GM18499 (cell line): Measurements from ENCODE around the gene TCTN1.
"Not testable (repeated sequence)": the region's sequence is repeated elsewhere in the genome, so short reads cannot be mapped to it uniquely, and the experiment has no call there.

Experiments used
- ATAC-seq: cut with Tn5 transposase; IDR thresholded peaks from one replicate; pipeline ENCODE4 v1.9.1; 2021; ENCODE audit warnings: moderate number of reproducible peaks; ENCODE audit not compliant: insufficient read depth, unreplicated experiment

Gene TCTN1

GRCh38 chr12:110583137-110584059 is 30.5 kb upstream of the TCTN1 start, which contains the start of gene PPTC7:
TSS of gene PPTC7 (minus strand) at chr12:110583318. CDS start at chr12:110583031, 287 bp downstream.
- ATAC-seq, result peak; percentile 49

GRCh38 chr12:110585231-110585799 is 28.6 kb upstream of the TCTN1 start:
- no peak for ATAC-seq

- ATAC-seq, result not testable (repeated sequence)
Observed at GRCh38 chr12:110587102-110587501, 26.8 kb upstream of the TCTN1 start.

- no peak for ATAC-seq
Observed at GRCh38 chr12:110590059-110590458, 23.9 kb upstream of the TCTN1 start.

- peak; percentile 64 for ATAC-seq
Observed at GRCh38 chr12:110590806-110591326, 23.1 kb upstream of the TCTN1 start.

GRCh38 chr12:110591451-110592051 is 22.4 kb upstream of the TCTN1 start:
- ATAC-seq, result no peak

GRCh38 chr12:110592078-110592477 is 21.9 kb upstream of the TCTN1 start:
- no peak for ATAC-seq

- ATAC-seq, result not testable (repeated sequence)
Observed at GRCh38 chr12:110592919-110593318, 21.0 kb upstream of the TCTN1 start.

GRCh38 chr12:110597885-110598284 is 16.0 kb upstream of the TCTN1 start:
- no peak for ATAC-seq

- ATAC-seq, result no peak
Observed at GRCh38 chr12:110599334-110599733, 14.6 kb upstream of the TCTN1 start.

- ATAC-seq, result no peak
Observed at GRCh38 chr12:110600254-110600653, 13.7 kb upstream of the TCTN1 start.

- ATAC-seq, result not testable (repeated sequence)
Observed at GRCh38 chr12:110602085-110602814, 11.7 kb upstream of the TCTN1 start.

- no peak for ATAC-seq
Observed at GRCh38 chr12:110606253-110606611, 7.7 kb upstream of the TCTN1 start.

GRCh38 chr12:110613071-110613770 is 708 bp upstream of the TCTN1 start:
- no peak for ATAC-seq

- ATAC-seq, result no peak
Observed at GRCh38 chr12:110615171-110615570, 1.2 kb downstream of the TCTN1 start.

- no peak for ATAC-seq
Observed at GRCh38 chr12:110616471-110617115, 2.7 kb downstream of the TCTN1 start.

- ATAC-seq, result no peak
Observed at GRCh38 chr12:110619534-110619953, 5.6 kb downstream of the TCTN1 start.

GRCh38 chr12:110622582-110622981 is 8.7 kb downstream of the TCTN1 start:
- no peak for ATAC-seq

GRCh38 chr12:110627500-110628195 is 13.7 kb downstream of the TCTN1 start:
- no peak for ATAC-seq
